T-helper 1 cell treated with Interleukin-12 subunit alpha and Interleukin-12 subunit beta and Interleukin-4 antibody, amounts not matched to agents 30 μg/mL and 1 μg/mL, for 36 hours (primary cell): ENCODE results near the gene PGC.
A peak's percentile ranks its signal among the peaks of the same experiment; 100 is the strongest.

Experiments
- H3K27ac Mint-ChIP-seq: one replicate; pipeline ENCODE4 v1.8.0; 2021; ENCODE audit warnings: mild to moderate bottlenecking, mixed read lengths
- H3K27me3 Mint-ChIP-seq: one replicate; pipeline ENCODE4 v1.8.0; 2021; ENCODE audit warnings: low read depth, mixed read lengths
- H3K36me3 Mint-ChIP-seq: one replicate; pipeline ENCODE4 v1.8.0; 2021; ENCODE audit warnings: low read depth, mixed read lengths
- H3K4me1 Mint-ChIP-seq: one replicate; pipeline ENCODE4 v1.8.0; 2021; ENCODE audit warnings: low read depth, mixed read lengths
- H3K4me3 Mint-ChIP-seq: one replicate; pipeline ENCODE4 v1.8.0; 2021; ENCODE audit warnings: mild to moderate bottlenecking, moderate library complexity, mixed read lengths
- H3K9me3 Mint-ChIP-seq: one replicate; pipeline ENCODE4 v1.8.0; 2021; ENCODE audit warnings: mixed read lengths

PGC gene

DNA sequence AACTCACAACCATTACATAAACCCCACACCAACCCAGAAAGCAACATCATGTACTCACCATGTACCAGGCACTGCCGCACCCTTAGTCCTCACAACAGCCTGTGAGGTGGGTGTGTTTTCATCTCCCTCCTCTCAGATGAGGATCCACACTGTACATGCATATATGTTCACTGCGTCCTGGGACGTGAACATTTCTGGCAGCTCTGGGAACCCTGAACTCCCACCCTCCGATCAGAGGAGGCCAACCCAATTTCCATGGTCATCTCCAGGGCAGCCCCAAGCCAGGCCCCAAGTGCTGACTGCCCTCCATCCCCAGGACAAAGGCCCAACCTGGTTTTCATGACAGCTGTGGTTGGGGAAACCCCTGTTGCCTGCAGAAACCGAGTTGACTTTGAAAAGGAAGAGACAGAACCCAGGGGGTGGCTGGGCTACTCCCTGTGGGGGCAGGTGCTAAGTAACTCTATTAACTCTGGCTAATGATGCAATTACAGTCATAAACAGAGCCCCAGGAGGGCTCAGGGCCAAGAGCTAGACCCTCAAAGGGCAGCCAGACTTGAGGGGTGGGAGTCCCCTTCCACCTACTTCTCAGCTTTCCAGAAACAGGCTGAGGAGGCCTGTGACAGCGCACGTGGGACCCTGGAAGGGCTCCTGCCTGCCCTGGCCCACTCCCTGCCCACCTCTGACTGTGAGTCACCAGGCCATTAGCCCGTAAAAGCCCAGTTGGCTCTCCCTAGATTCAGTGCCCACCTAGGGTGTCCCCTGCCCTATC is 14.4 kb downstream of the PGC start:
- H3K4me3 Mint-ChIP-seq, result peak overlapping the region; percentile 62
- H3K36me3 Mint-ChIP-seq, result peaks cover 1% of the 10 kb centered on the region
- H3K27me3 Mint-ChIP-seq, result no peaks in the 10 kb centered on the region
- H3K4me1 Mint-ChIP-seq, result peaks cover 30% of the 10 kb centered on the region
- peak overlapping the region; percentile 81 for H3K27ac Mint-ChIP-seq
- H3K9me3 Mint-ChIP-seq, result no peaks in the 10 kb centered on the region

DNA sequence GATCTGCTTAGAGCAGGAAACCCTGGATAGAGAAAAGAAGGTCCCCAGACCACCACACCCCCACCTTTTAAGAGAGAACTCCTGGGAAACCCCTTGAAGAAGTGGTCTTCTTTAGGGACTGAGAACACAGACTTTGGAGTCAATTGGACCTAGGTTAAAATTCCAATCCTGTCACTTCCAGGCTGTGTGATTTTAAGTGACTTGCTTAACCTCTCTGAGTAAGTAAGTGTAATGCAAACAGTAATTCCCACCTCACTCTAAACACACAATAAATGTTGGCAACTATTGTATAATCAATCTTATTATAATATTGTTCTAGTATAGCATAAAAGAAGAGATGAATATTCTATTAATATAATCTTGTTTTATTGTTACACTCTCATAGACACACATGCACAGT is 15.0 kb downstream of the PGC start:
- Mint-ChIP-seq H3K27me3 (no peaks in the 10 kb centered on the region), H3K4me3 (peak overlapping the region; percentile 62), H3K27ac (peak overlapping the region; percentile 81), H3K4me1 (peaks cover 31% of the 10 kb centered on the region), H3K36me3 (peaks cover 1% of the 10 kb centered on the region), H3K9me3 (no peaks in the 10 kb centered on the region)

DNA sequence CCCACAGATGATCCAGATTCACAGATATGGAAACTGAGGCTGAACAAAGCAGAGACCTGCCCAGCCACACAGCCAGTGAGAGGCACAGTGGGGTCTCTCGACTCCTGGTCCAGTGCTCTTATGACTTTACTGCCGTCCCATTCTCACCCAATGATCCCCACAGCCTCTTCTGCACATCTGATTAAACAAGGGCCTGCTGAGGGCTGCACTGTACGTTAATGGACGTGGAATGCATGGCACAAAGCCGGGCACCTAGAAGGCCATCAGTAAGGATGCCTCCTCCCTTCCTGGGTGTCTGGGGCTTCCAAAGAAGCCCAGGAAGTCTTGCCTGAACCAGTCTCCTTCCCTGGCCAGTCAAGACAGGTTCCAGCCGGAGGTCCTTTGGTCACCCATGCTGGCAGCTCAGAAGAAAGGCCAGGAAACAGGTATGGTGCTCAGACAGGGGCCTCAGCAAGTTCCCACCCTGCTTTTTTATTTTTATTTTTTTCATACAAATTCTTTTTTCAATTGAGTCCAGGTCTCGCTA is 15.6 kb downstream of the PGC start:
- peaks cover 1% of the 10 kb centered on the region for H3K36me3 Mint-ChIP-seq
- H3K9me3 Mint-ChIP-seq, result no peaks in the 10 kb centered on the region
- no peaks in the 10 kb centered on the region for H3K27me3 Mint-ChIP-seq
- no peak overlapping the region for H3K4me3 Mint-ChIP-seq
- peaks cover 35% of the 10 kb centered on the region for H3K4me1 Mint-ChIP-seq
- H3K27ac Mint-ChIP-seq, result no peak overlapping the region

DNA sequence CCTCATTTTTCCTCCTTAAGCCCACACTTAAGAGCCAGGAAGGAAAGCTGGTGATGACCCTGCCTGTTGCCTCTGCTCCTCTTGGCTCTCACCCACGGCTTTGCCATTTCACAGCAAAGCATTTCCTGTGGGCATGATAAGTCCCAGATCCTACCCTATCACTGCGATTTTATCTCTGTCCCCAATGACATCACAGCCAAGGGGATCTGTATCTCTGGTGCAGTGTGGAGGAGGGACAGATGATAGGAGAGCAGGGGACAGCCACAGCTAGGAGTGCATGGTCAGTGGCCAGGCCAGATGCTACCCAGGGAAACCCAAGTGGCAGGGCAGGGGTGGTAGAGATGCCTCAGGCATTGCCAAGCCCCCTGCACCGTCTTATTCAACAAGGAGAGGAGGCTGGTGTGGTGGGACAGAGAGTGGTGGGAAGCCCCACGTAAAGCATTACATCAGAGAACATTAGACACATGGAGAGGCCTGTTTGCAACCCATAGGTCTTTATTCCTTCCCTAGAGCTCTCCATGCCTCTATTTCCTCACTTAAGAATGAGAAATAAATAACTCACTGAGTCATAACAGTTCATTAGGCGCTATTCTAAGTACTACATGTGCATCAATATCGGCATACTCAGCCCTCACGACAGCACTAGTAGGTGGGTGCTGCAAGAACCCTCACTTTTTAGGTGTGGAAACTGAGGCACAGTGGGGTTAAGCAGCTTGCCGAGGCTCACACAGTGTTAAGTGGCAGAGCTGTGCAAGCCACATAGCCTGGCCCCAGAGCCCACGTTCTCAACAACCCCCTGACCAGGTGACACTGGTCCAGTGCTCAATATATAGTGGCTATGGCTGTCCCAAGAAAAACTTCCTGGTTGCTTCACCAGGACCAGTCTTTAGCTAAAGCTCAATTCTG is 16.4 kb downstream of the PGC start:
- Mint-ChIP-seq H3K36me3 (peaks cover 1% of the 10 kb centered on the region), H3K27me3 (no peaks in the 10 kb centered on the region), H3K9me3 (no peaks in the 10 kb centered on the region), H3K4me1 (peaks cover 34% of the 10 kb centered on the region), H3K27ac (peak overlapping the region; percentile 52), H3K4me3 (no peak overlapping the region)

DNA sequence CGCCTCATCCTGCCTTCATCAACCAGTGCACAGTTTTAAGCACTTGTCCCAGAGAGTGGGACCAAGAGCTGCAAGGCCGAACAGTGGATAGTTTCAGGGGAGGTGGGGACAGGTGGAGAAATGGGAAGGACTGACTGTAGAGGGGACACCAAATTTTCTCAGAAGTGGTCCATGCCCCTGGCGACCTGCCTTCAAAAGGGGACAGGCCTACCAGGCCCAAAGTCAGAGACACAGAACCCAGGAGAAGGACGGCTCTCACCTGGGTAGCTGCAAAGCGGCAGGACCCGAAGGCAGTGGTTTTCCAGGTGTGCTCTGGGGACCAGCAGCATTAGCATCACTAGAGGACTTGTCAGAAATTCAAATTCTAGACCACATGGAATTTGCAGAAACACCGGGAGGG is 17.6 kb downstream of the PGC start:
- Mint-ChIP-seq H3K36me3 (peaks cover 1% of the 10 kb centered on the region), H3K27ac (no peak overlapping the region), H3K9me3 (no peaks in the 10 kb centered on the region)

GRCh38 chr6:41728954-41729353 is 18.2 kb downstream of the PGC start:
- H3K27ac Mint-ChIP-seq, result no peak overlapping the region
- H3K9me3 Mint-ChIP-seq, result no peaks in the 10 kb centered on the region
- H3K36me3 Mint-ChIP-seq, result peaks cover 1% of the 10 kb centered on the region
- H3K4me3 Mint-ChIP-seq, result no peak overlapping the region
- no peaks in the 10 kb centered on the region for H3K27me3 Mint-ChIP-seq
- peaks cover 32% of the 10 kb centered on the region for H3K4me1 Mint-ChIP-seq

More for the DNA sequence above, 17.6 kb downstream of the PGC start:
- no peaks in the 10 kb centered on the region for H3K27me3 Mint-ChIP-seq
- peaks cover 32% of the 10 kb centered on the region for H3K4me1 Mint-ChIP-seq
- no peak overlapping the region for H3K4me3 Mint-ChIP-seq

DNA sequence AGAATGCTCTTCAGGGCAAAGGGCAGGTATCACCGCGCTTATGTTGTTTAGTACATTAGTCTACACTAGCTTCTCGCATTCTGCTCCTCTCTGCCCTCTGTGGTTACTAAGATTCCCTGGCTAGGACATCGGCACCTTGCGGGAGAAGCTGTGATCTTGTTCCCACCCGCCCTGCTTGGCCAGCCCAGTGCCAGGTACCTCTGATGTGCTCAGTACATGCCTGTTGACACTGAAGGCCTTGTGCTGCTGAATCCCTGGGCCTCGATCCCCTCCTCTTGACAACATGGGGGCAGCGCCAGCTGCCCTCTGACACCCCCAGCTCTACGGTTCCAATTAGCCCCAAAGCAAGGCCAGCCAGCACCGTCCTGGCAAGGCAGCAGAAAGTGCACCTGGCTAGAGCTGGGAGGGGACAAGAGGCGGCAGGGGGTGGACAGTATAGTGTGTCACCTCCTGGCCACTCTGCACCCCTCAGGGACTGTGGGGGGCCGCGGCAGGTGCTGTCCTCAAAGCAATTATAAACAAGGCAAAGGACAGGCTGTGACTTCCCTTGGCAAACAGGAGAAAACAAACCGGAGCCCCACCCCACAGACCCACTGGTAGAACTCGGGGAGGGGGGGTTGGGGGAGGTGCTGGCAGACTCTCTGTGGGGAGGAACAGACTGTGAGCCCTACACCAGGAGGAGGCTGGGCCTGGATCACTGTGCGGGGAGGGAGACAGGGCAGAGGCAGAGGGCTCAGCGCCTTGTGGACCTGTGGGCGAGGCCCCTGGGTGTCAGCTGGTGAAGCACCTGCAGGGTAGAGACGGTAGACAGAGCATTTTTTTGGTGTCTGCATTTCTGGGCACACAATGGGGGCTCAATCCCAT is 18.9 kb downstream of the PGC start:
- H3K4me1 Mint-ChIP-seq, result peaks cover 30% of the 10 kb centered on the region
- H3K4me3 Mint-ChIP-seq, result no peak overlapping the region

GRCh38 chr6:41727705-41728072 is 19.5 kb downstream of the PGC start:
- Mint-ChIP-seq H3K9me3 (no peaks in the 10 kb centered on the region), H3K4me1 (peaks cover 27% of the 10 kb centered on the region), H3K27ac (no peak overlapping the region), H3K36me3 (peaks cover 1% of the 10 kb centered on the region), H3K4me3 (no peak overlapping the region), H3K27me3 (no peaks in the 10 kb centered on the region)

More for the DNA sequence above, 18.9 kb downstream of the PGC start:
- H3K27ac Mint-ChIP-seq, result no peak overlapping the region
- H3K36me3 Mint-ChIP-seq, result peaks cover 1% of the 10 kb centered on the region
- H3K27me3 Mint-ChIP-seq, result no peaks in the 10 kb centered on the region
- no peaks in the 10 kb centered on the region for H3K9me3 Mint-ChIP-seq

DNA sequence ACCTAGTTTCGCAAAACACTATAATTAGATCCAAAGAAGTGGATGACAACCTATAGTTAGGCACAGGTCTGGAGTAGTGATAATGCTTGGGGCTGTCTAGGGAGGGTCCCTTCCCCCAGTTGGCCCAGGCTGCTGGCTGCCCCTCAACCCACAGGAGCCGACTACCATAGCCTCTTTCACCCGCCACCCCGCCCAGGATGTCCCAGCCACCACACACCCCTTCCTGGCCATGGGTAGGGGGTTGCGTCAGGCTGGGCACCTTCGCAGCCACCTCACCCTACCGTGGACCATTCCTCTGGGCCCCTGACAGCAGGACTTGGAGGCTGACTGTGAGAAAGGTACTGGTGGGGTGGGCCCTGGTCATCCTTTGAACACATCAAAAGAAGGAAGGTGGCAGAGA is 20.3 kb downstream of the PGC start:
- H3K4me1 Mint-ChIP-seq, result peaks cover 23% of the 10 kb centered on the region
- H3K4me3 Mint-ChIP-seq, result no peak overlapping the region
- no peaks in the 10 kb centered on the region for H3K27me3 Mint-ChIP-seq
- peak overlapping the region; percentile 17 for H3K27ac Mint-ChIP-seq
- no peaks in the 10 kb centered on the region for H3K36me3 Mint-ChIP-seq
- H3K9me3 Mint-ChIP-seq, result no peaks in the 10 kb centered on the region

GRCh38 chr6:41724586-41725501 is 22.4 kb downstream of the PGC start:
- Mint-ChIP-seq H3K4me3 (no peak overlapping the region), H3K27me3 (no peaks in the 10 kb centered on the region), H3K27ac (no peak overlapping the region), H3K4me1 (peaks cover 7% of the 10 kb centered on the region), H3K9me3 (no peaks in the 10 kb centered on the region), H3K36me3 (no peaks in the 10 kb centered on the region)

GRCh38 chr6:41724228-41724580 is 23.0 kb downstream of the PGC start:
- peaks cover 7% of the 10 kb centered on the region for H3K4me1 Mint-ChIP-seq
- no peaks in the 10 kb centered on the region for H3K36me3 Mint-ChIP-seq
- no peak overlapping the region for H3K4me3 Mint-ChIP-seq
- no peak overlapping the region for H3K27ac Mint-ChIP-seq
- no peaks in the 10 kb centered on the region for H3K27me3 Mint-ChIP-seq
- H3K9me3 Mint-ChIP-seq, result no peaks in the 10 kb centered on the region

GRCh38 chr6:41723530-41724227 is 23.5 kb downstream of the PGC start:
- H3K9me3 Mint-ChIP-seq, result no peaks in the 10 kb centered on the region
- no peaks in the 10 kb centered on the region for H3K27me3 Mint-ChIP-seq
- peaks cover 7% of the 10 kb centered on the region for H3K4me1 Mint-ChIP-seq
- H3K36me3 Mint-ChIP-seq, result no peaks in the 10 kb centered on the region
- H3K4me3 Mint-ChIP-seq, result no peak overlapping the region
- H3K27ac Mint-ChIP-seq, result no peak overlapping the region

DNA sequence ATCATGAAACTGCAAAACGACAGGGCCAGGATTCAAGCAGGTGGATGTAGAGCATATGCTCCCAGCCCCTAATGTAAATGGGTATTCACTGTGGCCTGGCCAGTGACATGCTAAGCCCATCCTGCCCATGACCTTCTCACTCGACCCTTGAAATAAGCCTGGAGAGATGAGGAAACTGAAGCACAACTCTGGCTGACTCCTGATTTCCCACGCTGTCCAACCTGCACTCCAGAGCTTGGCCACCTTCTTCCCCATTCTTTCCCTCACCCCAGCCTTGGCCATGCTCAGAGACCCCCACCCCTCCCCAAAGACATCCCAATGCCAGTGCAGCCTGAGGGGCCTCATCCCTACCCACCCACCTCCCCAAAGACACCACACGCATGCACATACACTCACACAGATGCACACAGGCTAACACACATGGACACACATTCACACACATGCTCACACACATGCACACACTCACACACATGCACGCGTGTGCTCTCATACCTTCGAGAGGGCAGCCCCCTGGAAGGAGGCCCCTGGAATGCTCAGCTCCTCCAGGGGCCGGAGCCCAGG is 24.1 kb downstream of the PGC start:
- H3K27ac Mint-ChIP-seq, result no peak overlapping the region
- H3K4me3 Mint-ChIP-seq, result no peak overlapping the region
- no peaks in the 10 kb centered on the region for H3K36me3 Mint-ChIP-seq

More for the DNA sequence above, 24.1 kb downstream of the PGC start:
- Mint-ChIP-seq H3K27me3 (no peaks in the 10 kb centered on the region), H3K9me3 (no peaks in the 10 kb centered on the region), H3K4me1 (peaks cover 7% of the 10 kb centered on the region)
